ACC112 (cell line): ENCODE results near the gene CEND1.

Experiments used
- H2AFZ ChIP-seq: fragments of 200-600 bp; sonication (generic); one replicate; pipeline ENCODE4 v1.6.0; 2017; ENCODE audit warnings: antibody characterized with exemption, low read length; ENCODE audit not compliant: unreplicated experiment
- H3K27ac ChIP-seq: fragments of 200-600 bp; sonication (generic); 2 replicates; pipeline ENCODE4 v1.5.1; 2014; ENCODE audit warnings: low read depth, mild to moderate bottlenecking, antibody characterized with exemption, low read length, moderate library complexity
- H3K27me3 ChIP-seq: fragments of 200-600 bp; sonication (generic); 2 replicates; pipeline ENCODE4 v1.6.1; 2014; ENCODE audit warnings: mild to moderate bottlenecking, antibody characterized with exemption, low read length, moderate library complexity, mixed read lengths; ENCODE audit not compliant: insufficient read depth
- H3K36me3 ChIP-seq: fragments of 200-600 bp; sonication (generic); 2 replicates; pipeline ENCODE4 v1.6.1; 2016; ENCODE audit warnings: mild to moderate bottlenecking, antibody characterized with exemption, low read length, moderate library complexity, mixed read lengths; ENCODE audit not compliant: insufficient read depth
- H3K4me1 ChIP-seq: fragments of 200-600 bp; sonication (generic); one replicate; pipeline ENCODE4 v1.6.1; 2016; ENCODE audit warnings: low read length, mixed read lengths; ENCODE audit not compliant: insufficient read depth, unreplicated experiment, control insufficient read depth
- H3K4me3 ChIP-seq: fragments of 200-600 bp; sonication (generic); 2 replicates; pipeline ENCODE4 v1.5.1; 2014; ENCODE audit warnings: mild to moderate bottlenecking, low read depth, low read length
- H3K79me2 ChIP-seq: fragments of 200-600 bp; sonication (generic); one replicate; pipeline ENCODE4 v1.6.0; 2016; ENCODE audit warnings: low read length; ENCODE audit not compliant: control insufficient read depth, unreplicated experiment, insufficient read depth

Gene CEND1

DNA sequence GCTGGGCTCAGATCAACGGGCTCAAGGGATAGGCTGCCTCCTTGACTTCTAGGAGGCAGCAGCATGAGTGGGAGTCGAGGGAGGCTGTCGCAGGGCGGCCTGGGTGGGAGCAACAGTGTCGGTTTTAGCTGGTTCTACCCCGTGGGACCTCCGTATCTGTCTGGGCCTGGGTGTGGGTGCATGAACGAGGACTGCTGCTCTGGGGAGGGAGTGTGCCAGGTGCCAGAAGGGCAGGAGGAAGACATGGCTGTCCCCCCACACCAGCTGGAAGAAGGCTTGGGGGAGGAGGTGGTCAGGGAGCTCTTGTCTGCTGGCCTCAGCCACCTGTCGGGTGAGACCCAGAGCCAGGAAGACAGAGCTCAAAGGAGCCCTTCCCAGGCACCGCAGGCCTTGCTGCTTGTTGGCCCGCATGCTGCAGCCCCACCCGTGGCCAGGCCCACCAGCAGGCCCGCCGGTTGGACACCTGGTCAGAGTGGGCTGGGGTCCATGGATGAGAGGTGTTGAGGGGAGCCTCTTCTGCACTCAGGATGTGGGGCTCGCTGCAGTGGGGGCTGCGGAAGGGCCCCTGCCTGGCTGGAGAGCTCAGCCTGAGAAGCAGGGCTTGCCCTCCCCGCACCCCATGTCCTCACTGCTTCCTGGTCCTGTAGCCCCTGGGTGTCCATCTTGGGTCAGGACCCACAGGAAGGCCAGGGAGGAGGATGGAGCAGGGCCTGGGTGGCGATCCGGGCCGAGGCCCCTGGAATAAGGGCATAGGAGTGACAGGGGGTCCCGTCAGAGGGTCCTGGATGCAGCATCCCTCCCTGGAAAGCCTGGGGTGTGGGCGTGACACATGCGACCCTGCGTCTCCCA lies 3.4 kb downstream of the CEND1 start:
- no peak overlapping the region for H2AFZ ChIP-seq
- no peaks in the 10 kb centered on the region for H3K79me2 ChIP-seq
- no peaks in the 10 kb centered on the region for H3K4me1 ChIP-seq
- H3K27ac ChIP-seq = no peak overlapping the region
- no peaks in the 10 kb centered on the region for H3K27me3 ChIP-seq
- no peaks in the 10 kb centered on the region for H3K36me3 ChIP-seq
- no peak overlapping the region for H3K4me3 ChIP-seq

- H3K27me3 ChIP-seq = no peaks in the 10 kb centered on the region
- H3K4me1 ChIP-seq = peaks cover 3% of the 10 kb centered on the region
- H3K36me3 ChIP-seq = no peaks in the 10 kb centered on the region
- H3K4me3 ChIP-seq = no peak overlapping the region
- peaks cover 8% of the 10 kb centered on the region for H3K79me2 ChIP-seq
- H2AFZ ChIP-seq = no peak overlapping the region
- no peak overlapping the region for H3K27ac ChIP-seq
Measured at GRCh38 chr11:783581-784015, 6.3 kb downstream of the CEND1 start.

DNA sequence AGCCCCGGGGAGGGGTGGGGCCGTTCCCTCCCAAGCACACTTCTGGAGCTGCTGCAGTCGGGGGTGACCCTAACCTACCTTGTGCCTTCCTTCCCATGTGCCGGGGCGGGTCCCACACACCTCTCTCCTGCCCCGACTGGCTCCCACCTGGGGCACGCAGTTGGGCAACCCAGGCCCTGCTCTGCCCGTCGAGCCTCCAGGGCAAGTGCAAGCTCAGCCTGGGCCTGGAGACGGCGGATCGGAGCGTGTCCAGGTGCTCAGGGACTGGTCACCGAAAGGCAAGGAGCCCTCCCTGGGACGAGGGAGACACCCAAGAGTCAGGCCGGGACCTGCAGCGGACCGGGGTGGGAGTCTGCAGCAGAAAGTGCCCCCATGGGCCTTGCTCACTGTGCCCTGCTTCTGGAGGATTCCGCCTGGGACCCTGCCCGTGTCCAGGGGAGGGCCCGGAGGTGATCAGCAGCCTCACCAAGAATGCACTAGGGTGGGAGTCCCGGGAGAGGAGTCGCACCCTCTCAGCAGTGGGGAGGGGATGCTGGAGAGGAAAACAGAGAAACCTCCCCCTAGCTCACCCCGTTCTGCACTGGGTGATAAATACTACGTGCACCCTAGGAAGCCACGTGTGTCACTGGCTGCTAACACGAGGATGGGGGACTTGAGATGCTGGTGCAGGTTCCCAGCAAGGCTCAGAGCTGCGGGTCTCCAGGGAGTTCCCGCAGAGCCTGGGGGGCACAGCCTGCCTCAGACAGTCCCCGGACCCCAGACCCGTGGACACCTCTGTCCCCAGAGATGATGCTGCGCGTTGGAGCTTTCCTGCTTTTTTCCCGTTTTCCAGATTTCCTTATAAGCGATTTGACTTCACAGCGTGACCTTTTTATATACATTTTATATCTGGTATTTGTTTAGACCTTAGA lies 7.4 kb downstream of the CEND1 start:
- no peaks in the 10 kb centered on the region for H3K27me3 ChIP-seq
- H3K4me1 ChIP-seq = peaks cover 9% of the 10 kb centered on the region
- peaks cover 19% of the 10 kb centered on the region for H3K79me2 ChIP-seq
- H3K36me3 ChIP-seq = no peaks in the 10 kb centered on the region
- no peak overlapping the region for H2AFZ ChIP-seq
- H3K27ac ChIP-seq = no peak overlapping the region
- H3K4me3 ChIP-seq = no peak overlapping the region

DNA sequence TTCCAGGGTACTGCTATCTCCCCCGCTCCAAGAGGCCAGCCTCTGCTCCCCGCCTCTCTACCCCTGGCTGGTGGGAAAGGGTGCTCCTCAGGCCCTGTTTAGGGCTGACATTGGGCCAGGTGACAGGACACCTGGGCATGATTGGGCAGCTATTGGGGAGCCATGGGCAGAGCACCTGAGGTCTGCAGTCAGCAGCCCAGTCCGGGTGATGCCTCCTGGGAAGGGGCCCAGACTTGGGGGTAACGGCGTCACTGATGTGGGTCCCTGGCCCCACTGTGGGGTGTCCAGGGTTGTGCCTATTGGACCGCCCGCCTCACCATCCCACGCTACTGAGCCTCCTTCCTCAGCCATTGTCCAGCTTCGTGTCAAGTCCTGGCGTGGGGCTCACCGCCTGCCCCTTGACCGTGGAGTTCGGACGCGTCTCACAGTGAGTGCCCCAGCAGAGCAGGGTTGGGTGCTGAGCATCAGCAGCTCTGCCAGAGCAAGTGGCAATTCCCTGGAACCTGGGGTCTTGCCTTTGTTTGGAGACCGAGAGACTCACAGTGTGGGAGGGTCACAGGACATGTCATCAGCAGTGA lies 9.8 kb downstream of the CEND1 start:
- Histone ChIP-seq H3K36me3 (no peaks in the 10 kb centered on the region), H2AFZ (no peak overlapping the region), H3K4me1 (peaks cover 18% of the 10 kb centered on the region), H3K27ac (no peak overlapping the region), H3K79me2 (peaks cover 40% of the 10 kb centered on the region), H3K27me3 (no peaks in the 10 kb centered on the region), H3K4me3 (no peak overlapping the region)

- H3K27me3 ChIP-seq = no peaks in the 10 kb centered on the region
- H3K79me2 ChIP-seq = peaks cover 47% of the 10 kb centered on the region
- no peaks in the 10 kb centered on the region for H3K36me3 ChIP-seq
- H3K4me3 ChIP-seq = no peak overlapping the region
- H3K4me1 ChIP-seq = peaks cover 22% of the 10 kb centered on the region
- H2AFZ ChIP-seq = no peak overlapping the region
- no peak overlapping the region for H3K27ac ChIP-seq
Measured at GRCh38 chr11:778976-779954, 10.6 kb downstream of the CEND1 start.

GRCh38 chr11:777288-778255 lies 12.3 kb downstream of the CEND1 start, which contains the start of gene GATD1:
Gene GATD1 (minus strand): TSS chr11:777487. CDS start chr11:777462, 25 bp downstream.
- H2AFZ ChIP-seq = peak within 1 kb of the TSS; percentile 68
- H3K36me3 ChIP-seq = no peaks in the 10 kb centered on the region; the same call in 1 of the 2 replicates
- H3K79me2 ChIP-seq = peaks cover 64% of the 10 kb centered on the region
- H3K27ac ChIP-seq = peak within 1 kb of the TSS; percentile 75
- peaks cover 22% of the 10 kb centered on the region for H3K4me1 ChIP-seq
- H3K4me3 ChIP-seq = peak within 1 kb of the TSS; percentile 100
- H3K27me3 ChIP-seq = no peaks in the 10 kb centered on the region

- peak overlapping the region; percentile 75 for H3K27ac ChIP-seq
- H3K36me3 ChIP-seq = no peaks in the 10 kb centered on the region; the same call in 1 of the 2 replicates
- H3K27me3 ChIP-seq = no peaks in the 10 kb centered on the region
- peaks cover 22% of the 10 kb centered on the region for H3K4me1 ChIP-seq
- peaks cover 65% of the 10 kb centered on the region for H3K79me2 ChIP-seq
- no peak overlapping the region for H2AFZ ChIP-seq
- H3K4me3 ChIP-seq = peak overlapping the region; percentile 100
Measured at GRCh38 chr11:776561-777287, 13.2 kb downstream of the CEND1 start.

- H3K36me3 ChIP-seq = no peaks in the 10 kb centered on the region; the same call in 1 of the 2 replicates
- H3K4me1 ChIP-seq = peaks cover 22% of the 10 kb centered on the region
Measured at GRCh38 chr11:776263-776560, 13.7 kb downstream of the CEND1 start.

More at GRCh38 chr11:776263-776560, 13.7 kb downstream of the CEND1 start:
- peak overlapping the region; percentile 100 for H3K4me3 ChIP-seq
- H2AFZ ChIP-seq = no peak overlapping the region
- H3K27me3 ChIP-seq = no peaks in the 10 kb centered on the region
- peaks cover 69% of the 10 kb centered on the region for H3K79me2 ChIP-seq
- H3K27ac ChIP-seq = peak overlapping the region; percentile 47; the same call in 1 of the 2 replicates
